Coronary artery (tissue), 2 donors: ENCODE measurements around the gene HEATR5A.
"Not testable (repeated sequence)": the region's sequence is repeated elsewhere in the genome, so short reads cannot be mapped to it uniquely, and the experiment has no call there.

ENCODE experiments used
- DNase-seq: peaks from one replicate; pipeline ENCODE4 v3.0.0-alpha.2; 2017; ENCODE audit warnings: low spot score
- H3K27ac ChIP-seq, 2 donors: fragments of 200-600 bp; sonication (generic); one replicate each; pipeline ENCODE4 v1.5.1; 2016 to 2019
- H3K4me3 ChIP-seq: fragments of 200-600 bp; sonication (generic); 2 replicates; pipeline ENCODE4 v1.5.1; 2016; ENCODE audit warnings: mild to moderate bottlenecking, moderate library complexity
- CTCF ChIP-seq: fragments of 200-600 bp; sonication (generic); IDR thresholded peaks from one replicate; pipeline ENCODE4 v1.5.1; 2019; ENCODE audit warnings: antibody characterized with exemption

Gene HEATR5A

GRCh38 chr14:31263485-31264133 lies 156.7 kb downstream of the HEATR5A start:
- DNase-seq = peak; percentile 77
- no peak overlapping the region for H3K4me3 ChIP-seq
- peak overlapping the region; percentile 55 to 62 for H3K27ac ChIP-seq
- TF ChIP-seq CTCF = no peak

- no peak for TF ChIP-seq CTCF
- DNase-seq = peak; percentile 76
- no peak overlapping the region for H3K4me3 ChIP-seq
- peak overlapping the region; percentile 26 to 64 for H3K27ac ChIP-seq
These were observed 158.3 kb downstream of the HEATR5A start for GRCh38 chr14:31261859-31262731.

GRCh38 chr14:31261523-31261858 lies 158.9 kb downstream of the HEATR5A start:
- no peak for TF ChIP-seq CTCF
- peak overlapping the region; percentile 26 to 64 for H3K27ac ChIP-seq

GRCh38 chr14:31259040-31259435 lies 161.3 kb downstream of the HEATR5A start:
- DNase-seq, H3K4me3 ChIP-seq: not testable (repeated sequence)

More at GRCh38 chr14:31261523-31261858, 158.9 kb downstream of the HEATR5A start:
- DNase-seq = no peak
- H3K4me3 ChIP-seq = no peak overlapping the region

GRCh38 chr14:31258427-31259039 lies 161.8 kb downstream of the HEATR5A start:
- TF ChIP-seq CTCF = no peak
- Histone ChIP-seq H3K4me3 (no peak overlapping the region), H3K27ac (no peak overlapping the region)
- no peak for DNase-seq

More at GRCh38 chr14:31259040-31259435, 161.3 kb downstream of the HEATR5A start:
- H3K27ac ChIP-seq = not testable (repeated sequence)

- H3K27ac ChIP-seq, DNase-seq, H3K4me3 ChIP-seq: not testable (repeated sequence)
These were observed 162.6 kb downstream of the HEATR5A start for GRCh38 chr14:31257554-31258426.

GRCh38 chr14:31257244-31257553 lies 163.2 kb downstream of the HEATR5A start:
- H3K27ac ChIP-seq = no peak overlapping the region
- no peak overlapping the region for H3K4me3 ChIP-seq
- no peak for TF ChIP-seq CTCF

More at GRCh38 chr14:31257244-31257553, 163.2 kb downstream of the HEATR5A start:
- no peak for DNase-seq
